MCF 10A (cell line): ENCODE measurements around the gene WBP1L. TPM values are rescaled to one million over a fixed set of nuclear protein-coding genes. Genes with fewer than 3 reads are reported as not detected.

ENCODE experiments used
- BruUV-seq: library from RNA; stranded (reverse); fragments of 400-500 nt; replicated peaks from 2 replicates; lab custom pipeline; 2021; lab: Mats Ljungman, UMichigan
- CTCF ChIA-PET: fragments of 300-600 bp; sonication (Branson Sonifier 250); formaldehyde crosslinking; extraction: SDS; loops from one replicate; lab custom pipeline; 2021; ENCODE audit warnings: antibody characterized with exemption, inconsistent platforms; lab: Yijun Ruan, JAX
- POLR2A ChIA-PET: fragments of 300-600, 350-650 bp; sonication (Branson Sonifier 250); formaldehyde crosslinking; extraction: SDS; loops from one replicate; lab custom pipeline; 2020; ENCODE audit warnings: antibody characterized with exemption, inconsistent platforms; lab: Yijun Ruan, JAX
- DNase-seq: peaks from one replicate; pipeline ENCODE4 v3.0.0-alpha.2; 2018; ENCODE audit not compliant: unreplicated experiment
- H3K27ac Mint-ChIP-seq: one replicate; pipeline ENCODE4 v1.8.0; 2022; ENCODE audit warnings: mild to moderate bottlenecking, low read depth, mixed read lengths; ENCODE audit not compliant: unreplicated experiment
- H3K27me3 Mint-ChIP-seq: one replicate; pipeline ENCODE4 v1.8.0; 2022; ENCODE audit warnings: mixed read lengths; ENCODE audit not compliant: insufficient read depth, unreplicated experiment
- H3K36me3 Mint-ChIP-seq: one replicate; pipeline ENCODE4 v1.8.0; 2022; ENCODE audit warnings: mild to moderate bottlenecking, moderate library complexity, mixed read lengths; ENCODE audit not compliant: insufficient read depth, unreplicated experiment
- H3K4me1 Mint-ChIP-seq: one replicate; pipeline ENCODE4 v1.8.0; 2022; ENCODE audit warnings: mixed read lengths; ENCODE audit not compliant: insufficient read depth, unreplicated experiment
- H3K4me3 Mint-ChIP-seq: one replicate; pipeline ENCODE4 v1.8.0; 2022; ENCODE audit warnings: mild to moderate bottlenecking, moderate library complexity, mixed read lengths; ENCODE audit not compliant: unreplicated experiment
- H3K9me3 Mint-ChIP-seq: one replicate; pipeline ENCODE4 v1.8.0; 2022; ENCODE audit warnings: mixed read lengths; ENCODE audit not compliant: unreplicated experiment
- CTCF ChIP-seq: fragments of 200-600 bp; IDR thresholded peaks from one replicate; pipeline ENCODE4 v1.8.0; 2022; ENCODE audit warnings: antibody characterized with exemption, mild to moderate bottlenecking; ENCODE audit not compliant: unreplicated experiment
- intact Hi-C: fragments of 100-400 bp; cut with micrococcal nuclease; formaldehyde crosslinking; loops from 2 replicates; pipeline ENCODE4 v1.14.1; 2022
- total RNA-seq: library from RNA; stranded (reverse); gene quantifications from 2 replicates; pipeline ENCODE4 v1.2.3, GENCODE V29; 2022

The WBP1L gene
- total RNA-seq, 1 experiment from 2014 or later, result 19.8 TPM

DNA sequence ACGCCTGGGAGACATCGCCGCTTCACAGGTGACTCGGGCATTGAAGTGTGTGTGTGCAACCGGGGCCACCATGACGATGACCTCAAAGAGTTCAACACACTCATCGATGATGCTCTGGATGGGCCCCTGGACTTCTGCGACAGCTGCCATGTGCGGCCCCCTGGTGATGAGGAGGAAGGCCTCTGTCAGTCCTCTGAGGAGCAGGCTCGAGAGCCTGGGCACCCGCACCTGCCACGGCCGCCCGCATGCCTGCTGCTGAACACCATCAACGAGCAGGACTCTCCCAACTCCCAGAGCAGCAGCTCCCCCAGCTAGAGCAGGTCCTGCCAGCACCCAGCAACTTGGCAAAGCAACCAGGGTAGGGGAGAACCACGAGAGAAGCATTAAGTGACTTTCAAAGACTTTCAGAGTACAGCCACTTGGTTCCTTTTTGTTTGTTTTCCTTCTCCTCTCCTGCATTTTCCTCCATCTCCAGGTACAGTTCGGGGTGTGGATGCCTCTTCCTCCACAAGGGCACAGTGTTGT lies 69.3 kb downstream of the WBP1L start:
- no peaks in the 10 kb centered on the region for H3K9me3 Mint-ChIP-seq
- CTCF ChIA-PET, result interaction anchor here (1.1 kb wide), 1 partner anchor 84 kb away, joined by 4 read pairs; no protein-coding TSS in a partner anchor
- no peak for DNase-seq
- peaks cover 6% of the 10 kb centered on the region for H3K4me1 Mint-ChIP-seq
- POLR2A ChIA-PET, result interaction anchor here (1.5 kb wide), 1 partner anchor 69 kb away, joined by 5 read pairs; no protein-coding TSS in a partner anchor
- no peaks in the 10 kb centered on the region for H3K27me3 Mint-ChIP-seq
- intact Hi-C loops, result no loop called here
- no peak overlapping the region for H3K4me3 Mint-ChIP-seq
- H3K27ac Mint-ChIP-seq, result no peak overlapping the region
- H3K36me3 Mint-ChIP-seq, result peaks cover 58% of the 10 kb centered on the region
- TF ChIP-seq CTCF, result no peak
- BruUV-seq, result no TSS peak

GRCh38 chr10:102813734-102814452 lies 70.1 kb downstream of the WBP1L start:
- Mint-ChIP-seq H3K4me3 (no peak overlapping the region), H3K27me3 (no peaks in the 10 kb centered on the region), H3K36me3 (peaks cover 58% of the 10 kb centered on the region), H3K27ac (no peak overlapping the region), H3K4me1 (no peaks in the 10 kb centered on the region), H3K9me3 (no peaks in the 10 kb centered on the region)
- POLR2A ChIA-PET, result interaction anchor here (1.5 kb wide), 1 partner anchor 69 kb away, joined by 5 read pairs; no protein-coding TSS in a partner anchor
- no peak for TF ChIP-seq CTCF
- intact Hi-C loops, result no loop called here
- no TSS peak for BruUV-seq
- CTCF ChIA-PET, result interaction anchor here (0.6 to 1.1 kb wide), 3 partner anchors 83 to 400 kb away, joined by 3 to 4 read pairs (median 3); no protein-coding TSS in a partner anchor
- DNase-seq, result no peak

GRCh38 chr10:102814453-102814871 lies 70.7 kb downstream of the WBP1L start:
- peaks cover 58% of the 10 kb centered on the region for H3K36me3 Mint-ChIP-seq
- no peak overlapping the region for H3K27ac Mint-ChIP-seq
- TF ChIP-seq CTCF, result no peak
- POLR2A ChIA-PET, result no interaction called here
- H3K4me3 Mint-ChIP-seq, result no peak overlapping the region
- DNase-seq, result no peak
- CTCF ChIA-PET, result interaction anchor here (0.6 to 0.8 kb wide), 2 partner anchors 88 to 400 kb away, joined by 3 read pairs; no protein-coding TSS in a partner anchor
- no TSS peak for BruUV-seq
- H3K27me3 Mint-ChIP-seq, result no peaks in the 10 kb centered on the region
- no peaks in the 10 kb centered on the region for H3K4me1 Mint-ChIP-seq
- H3K9me3 Mint-ChIP-seq, result no peaks in the 10 kb centered on the region
- intact Hi-C loops, result no loop called here
